HG02759 (cell line): ENCODE measurements around the gene ARID1B.
"Not testable (repeated sequence)": the region's sequence is repeated elsewhere in the genome, so short reads cannot be mapped to it uniquely, and the experiment has no call there.

Experiments used
- ATAC-seq: cut with Tn5 transposase; IDR thresholded peaks from one replicate; pipeline ENCODE4 v1.9.1; 2021; ENCODE audit warnings: mild to moderate bottlenecking, moderate library complexity; ENCODE audit not compliant: unreplicated experiment

The ARID1B gene

GRCh38 chr6:157144859-157145568 is 367.8 kb downstream of the ARID1B start:
- no peak for ATAC-seq

- no peak for ATAC-seq
Observed at GRCh38 chr6:157145656-157146285, 368.6 kb downstream of the ARID1B start.

GRCh38 chr6:157147054-157148026 is 370.2 kb downstream of the ARID1B start:
- ATAC-seq: not testable (repeated sequence)

GRCh38 chr6:157148391-157149323 is 371.5 kb downstream of the ARID1B start:
- ATAC-seq: no peak

- ATAC-seq: no peak
Observed at GRCh38 chr6:157150076-157150475, 372.9 kb downstream of the ARID1B start.

GRCh38 chr6:157151029-157151428 is 373.9 kb downstream of the ARID1B start:
- ATAC-seq: no peak

- ATAC-seq: no peak
Observed at GRCh38 chr6:157151989-157152388, 374.8 kb downstream of the ARID1B start.

GRCh38 chr6:157152556-157152955 is 375.4 kb downstream of the ARID1B start:
- no peak for ATAC-seq

GRCh38 chr6:157155804-157156203 is 378.6 kb downstream of the ARID1B start:
- no peak for ATAC-seq

GRCh38 chr6:157157258-157157657 is 380.1 kb downstream of the ARID1B start:
- ATAC-seq: no peak

GRCh38 chr6:157158456-157158855 is 381.3 kb downstream of the ARID1B start:
- ATAC-seq: no peak

- ATAC-seq: no peak
Observed at GRCh38 chr6:157158897-157159296, 381.7 kb downstream of the ARID1B start.

- no peak for ATAC-seq
Observed at GRCh38 chr6:157159348-157159747, 382.2 kb downstream of the ARID1B start.

- no peak for ATAC-seq
Observed at GRCh38 chr6:157161912-157162311, 384.7 kb downstream of the ARID1B start.

GRCh38 chr6:157162766-157163433 is 385.7 kb downstream of the ARID1B start:
- ATAC-seq: no peak

GRCh38 chr6:157163434-157164159 is 386.4 kb downstream of the ARID1B start:
- ATAC-seq: no peak

- no peak for ATAC-seq
Observed at GRCh38 chr6:157164972-157165371, 387.8 kb downstream of the ARID1B start.

- no peak for ATAC-seq
Observed at GRCh38 chr6:157166784-157167183, 389.6 kb downstream of the ARID1B start.

GRCh38 chr6:157167837-157168236 is 390.7 kb downstream of the ARID1B start:
- ATAC-seq: no peak
